Keratinocyte (primary cell): ENCODE measurements around the gene TPCN2.

Source experiments
- EZH2 ChIP-seq: IDR thresholded peaks from one replicate; pipeline ENCODE4 v1.6.1; 2012; ENCODE audit warnings: inconsistent platforms, mild to moderate bottlenecking, low read length, moderate library complexity
- TF ChIP-seq, protein P1 (sequence below), 3 experiments: IDR thresholded peaks in 1 of 3; conservative IDR thresholded peaks in 1 of 3; optimal IDR thresholded peaks in 1 of 3; 2 replicates in 2 of 3; 3 replicates in 1 of 3; pipeline versions ENCODE3 to v1.5.1; 2011; ENCODE audit warnings: low read length in 3 of 3, mild to moderate bottlenecking in 3 of 3, moderate library complexity in 2 of 3, control low read depth in 1 of 3, inconsistent platforms in 1 of 3; ENCODE audit not compliant: insufficient read depth in 2 of 3; ENCODE audit errors: extremely low read depth in 1 of 3

DNA sequence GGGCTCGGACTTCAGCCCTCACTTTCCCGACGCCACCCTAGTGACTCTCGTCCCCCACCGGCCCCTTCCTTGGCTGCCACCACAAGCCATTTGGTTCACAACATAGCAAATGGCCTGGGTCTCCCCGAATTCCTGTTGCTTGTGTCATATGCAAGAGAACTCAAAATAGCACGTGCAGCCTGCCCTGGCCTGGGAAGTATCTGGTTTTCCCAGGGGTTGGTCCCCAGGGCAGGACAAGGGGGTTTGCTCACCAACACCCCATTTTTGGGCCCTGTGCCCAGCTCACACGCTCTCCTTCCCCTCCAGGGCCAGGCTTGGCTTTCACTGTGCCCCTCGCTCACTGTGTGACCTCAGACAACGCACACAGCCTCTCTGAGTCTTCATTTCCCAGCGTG lies 12.8 kb upstream of the TPCN2 start:
- TF ChIP-seq, protein P1, sequence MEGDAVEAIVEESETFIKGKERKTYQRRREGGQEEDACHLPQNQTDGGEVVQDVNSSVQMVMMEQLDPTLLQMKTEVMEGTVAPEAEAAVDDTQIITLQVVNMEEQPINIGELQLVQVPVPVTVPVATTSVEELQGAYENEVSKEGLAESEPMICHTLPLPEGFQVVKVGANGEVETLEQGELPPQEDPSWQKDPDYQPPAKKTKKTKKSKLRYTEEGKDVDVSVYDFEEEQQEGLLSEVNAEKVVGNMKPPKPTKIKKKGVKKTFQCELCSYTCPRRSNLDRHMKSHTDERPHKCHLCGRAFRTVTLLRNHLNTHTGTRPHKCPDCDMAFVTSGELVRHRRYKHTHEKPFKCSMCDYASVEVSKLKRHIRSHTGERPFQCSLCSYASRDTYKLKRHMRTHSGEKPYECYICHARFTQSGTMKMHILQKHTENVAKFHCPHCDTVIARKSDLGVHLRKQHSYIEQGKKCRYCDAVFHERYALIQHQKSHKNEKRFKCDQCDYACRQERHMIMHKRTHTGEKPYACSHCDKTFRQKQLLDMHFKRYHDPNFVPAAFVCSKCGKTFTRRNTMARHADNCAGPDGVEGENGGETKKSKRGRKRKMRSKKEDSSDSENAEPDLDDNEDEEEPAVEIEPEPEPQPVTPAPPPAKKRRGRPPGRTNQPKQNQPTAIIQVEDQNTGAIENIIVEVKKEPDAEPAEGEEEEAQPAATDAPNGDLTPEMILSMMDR (optimal IDR thresholded peaks at IDR 0.05 in 1 of 3, IDR thresholded peaks at IDR 0.05 in 1 of 3, conservative IDR thresholded peaks at IDR 0.05 in 1 of 3; ENCODE audit: extremely low read depth in 1 of 3, insufficient read depth in 2 of 3, low read length in 3 of 3) = no peak
- TF ChIP-seq EZH2 = no peak
